MM.1S (cell line): Measurements from ENCODE around the gene TRAPPC10.

Experiments
- EZH2 ChIP-seq: fragments of 300-600 bp; sonication (generic); optimal IDR thresholded peaks from 2 replicates; pipeline ENCODE3; 2017; ENCODE audit warnings: low read depth, mild to moderate bottlenecking, antibody characterized with exemption, low read length, mixed read lengths
- EZH2phosphoT487 ChIP-seq: fragments of 300-600 bp; sonication (generic); IDR thresholded peaks from 2 replicates; pipeline ENCODE4 v1.6.1; 2018; ENCODE audit warnings: antibody characterized with exemption, low read length
- TF ChIP-seq, protein P1 (sequence below): fragments of 300-600 bp; sonication (generic); IDR thresholded peaks from 2 replicates; pipeline ENCODE4 v1.5.1; 2016; ENCODE audit warnings: antibody characterized with exemption, low read length, mixed read lengths

DNA sequence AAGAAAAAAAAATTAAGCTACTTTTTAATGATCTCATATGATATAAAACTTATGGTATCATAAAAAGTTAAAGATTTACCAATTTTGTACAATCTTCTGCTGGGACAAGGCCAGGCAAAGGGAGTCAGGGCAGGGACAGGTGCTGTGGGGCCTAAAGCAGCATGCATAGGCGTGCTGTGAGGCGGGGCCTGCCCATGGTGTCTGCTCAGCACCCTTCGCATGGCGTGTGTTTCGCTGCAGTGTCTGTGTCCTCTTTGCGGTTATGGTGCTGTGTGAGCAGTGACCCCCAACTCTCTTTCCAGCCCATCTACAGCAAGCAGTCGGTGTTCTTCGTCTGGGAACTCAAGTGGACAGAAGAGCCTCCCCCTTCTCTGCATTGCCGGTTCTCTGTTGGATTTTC, 81.7 kb downstream of the TRAPPC10 start:
- TF ChIP-seq, protein P1, sequence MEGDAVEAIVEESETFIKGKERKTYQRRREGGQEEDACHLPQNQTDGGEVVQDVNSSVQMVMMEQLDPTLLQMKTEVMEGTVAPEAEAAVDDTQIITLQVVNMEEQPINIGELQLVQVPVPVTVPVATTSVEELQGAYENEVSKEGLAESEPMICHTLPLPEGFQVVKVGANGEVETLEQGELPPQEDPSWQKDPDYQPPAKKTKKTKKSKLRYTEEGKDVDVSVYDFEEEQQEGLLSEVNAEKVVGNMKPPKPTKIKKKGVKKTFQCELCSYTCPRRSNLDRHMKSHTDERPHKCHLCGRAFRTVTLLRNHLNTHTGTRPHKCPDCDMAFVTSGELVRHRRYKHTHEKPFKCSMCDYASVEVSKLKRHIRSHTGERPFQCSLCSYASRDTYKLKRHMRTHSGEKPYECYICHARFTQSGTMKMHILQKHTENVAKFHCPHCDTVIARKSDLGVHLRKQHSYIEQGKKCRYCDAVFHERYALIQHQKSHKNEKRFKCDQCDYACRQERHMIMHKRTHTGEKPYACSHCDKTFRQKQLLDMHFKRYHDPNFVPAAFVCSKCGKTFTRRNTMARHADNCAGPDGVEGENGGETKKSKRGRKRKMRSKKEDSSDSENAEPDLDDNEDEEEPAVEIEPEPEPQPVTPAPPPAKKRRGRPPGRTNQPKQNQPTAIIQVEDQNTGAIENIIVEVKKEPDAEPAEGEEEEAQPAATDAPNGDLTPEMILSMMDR: no peak
- no peak for TF ChIP-seq EZH2phosphoT487
- TF ChIP-seq EZH2: no peak
